Lower leg skin (tissue), 4 donors: ENCODE measurements around the gene CCDC102B. TPM values are rescaled to one million over a fixed set of nuclear protein-coding genes. Genes with fewer than 3 reads are reported as not detected.

Experiments used
- DNase-seq, 2 donors: peaks; one replicate each; pipeline ENCODE4 v3.0.0-alpha.2; 2019; ENCODE audit warnings: low spot score in 2 of 2
- H3K4me3 ChIP-seq: fragments of 200-600 bp; sonication (generic); 2 replicates; pipeline ENCODE4 v1.5.1; 2017; ENCODE audit warnings: mild to moderate bottlenecking, low read depth; ENCODE audit not compliant: poor library complexity, severe bottlenecking
- CTCF ChIP-seq, 3 donors: fragments of 450-650 bp; IDR thresholded peaks; one replicate each; pipeline ENCODE4 v1.5.1; 2016; ENCODE audit warnings: antibody characterized with exemption in 3 of 3, mild to moderate bottlenecking in 3 of 3, moderate library complexity in 2 of 3
- POLR2A ChIP-seq, 2 donors: fragments of 450-650 bp; IDR thresholded peaks; one replicate each; pipeline ENCODE4 v1.6.1; 2016 to 2017; ENCODE audit warnings: antibody characterized with exemption in 2 of 2, mild to moderate bottlenecking in 1 of 2, moderate library complexity in 1 of 2
- whole genome bisulfite sequencing, 2 donors: methylation state at CpG; one replicate each; pipeline ENCODE4 v1.1.5; 2018; 5-methylcytosine and 5-hydroxymethylcytosine counted together
- intact Hi-C: fragments of 100-400 bp; cut with DNase I; formaldehyde crosslinking; loops from one replicate; pipeline ENCODE4 v1.15.0; 2023; ENCODE audit warnings: low total_unique reads
- total RNA-seq, 4 donors: library from RNA; depleted of rRNA; stranded (reverse); fragments of >200 nt; gene quantifications; one replicate each; pipeline ENCODE4 v1.1.0, GENCODE V29; 2016

The CCDC102B gene
- total RNA-seq, 4 donors from 2014 or later, result 0.72 to 2.1 (median 1.5) TPM

GRCh38 chr18:68769461-68769860 is 28.4 kb upstream of the CCDC102B start:
- DNase-seq, result peak; percentile 47 to 78
- no peak for TF ChIP-seq POLR2A (IDR thresholded peaks at IDR 0.05)
- TF ChIP-seq CTCF (IDR thresholded peaks at IDR 0.05), result no peak
- 47 to 63% methylated on average over 3 of the region's 3 CpGs for WGBS, 2 donors
- no peak overlapping the region for H3K4me3 ChIP-seq
- intact Hi-C loops, result no loop called here

- 26% methylated on average over 2 of the region's 2 CpGs for WGBS, 2 donors
Observed at GRCh38 chr18:68772268-68772667, 25.6 kb upstream of the CCDC102B start.

GRCh38 chr18:68778280-68778886 is 19.5 kb upstream of the CCDC102B start:
- no peak overlapping the region for H3K4me3 ChIP-seq
- WGBS, 2 donors, result 69 to 73% methylated on average over 3 of the region's 3 CpGs
- intact Hi-C loops, result no loop called here
- DNase-seq, result no peak
- TF ChIP-seq POLR2A (IDR thresholded peaks at IDR 0.05) (no peak), CTCF (IDR thresholded peaks at IDR 0.05) (no peak)

More at GRCh38 chr18:68772268-68772667, 25.6 kb upstream of the CCDC102B start:
- H3K4me3 ChIP-seq, result no peak overlapping the region
- no peak for TF ChIP-seq POLR2A (IDR thresholded peaks at IDR 0.05)
- no peak for TF ChIP-seq CTCF (IDR thresholded peaks at IDR 0.05)
- intact Hi-C loops, result no loop called here
- no peak for DNase-seq

- intact Hi-C loops, result no loop called here
- WGBS, 2 donors, result 63 to 69% methylated on average over 3 of the region's 3 CpGs
Observed at GRCh38 chr18:68779169-68779568, 18.7 kb upstream of the CCDC102B start.

GRCh38 chr18:68780802-68781635 is 16.9 kb upstream of the CCDC102B start:
- intact Hi-C loops, result no loop called here
- TF ChIP-seq CTCF (IDR thresholded peaks at IDR 0.05) (no peak), POLR2A (IDR thresholded peaks at IDR 0.05) (no peak)
- WGBS, 2 donors, result 27 to 43% methylated on average over 2 of the region's 2 CpGs
- H3K4me3 ChIP-seq, result no peak overlapping the region
- DNase-seq, result no peak

More at GRCh38 chr18:68779169-68779568, 18.7 kb upstream of the CCDC102B start:
- TF ChIP-seq CTCF (IDR thresholded peaks at IDR 0.05) (no peak), POLR2A (IDR thresholded peaks at IDR 0.05) (no peak)
- DNase-seq, result no peak
- no peak overlapping the region for H3K4me3 ChIP-seq
